Panc1 (cell line): ENCODE results near the gene ARL13B. TPM values are rescaled to one million over a fixed set of nuclear protein-coding genes. Genes with fewer than 3 reads are reported as not detected.
A peak's percentile ranks its signal among the peaks of the same experiment; 100 is the strongest.

Experiments used
- ATAC-seq: fragments of 200-7000 bp; cut with Tn5 transposase; 2 replicates; pipeline ENCODE4 v1.9.1; 2020; ENCODE audit warnings: mild to moderate bottlenecking, moderate library complexity
- BruUV-seq: library from RNA; stranded (reverse); fragments of 400-500 nt; replicated peaks from 2 replicates; lab custom pipeline; 2021; lab: Mats Ljungman, UMichigan
- CTCF ChIA-PET: fragments of 300-600 bp; sonication (Branson Sonifier 250); formaldehyde crosslinking; loops from one replicate; lab custom pipeline; 2022; ENCODE audit warnings: antibody characterized with exemption; lab: Charles Lee
- POLR2A ChIA-PET: fragments of 300-600 bp; sonication (Branson Sonifier 250); formaldehyde crosslinking; loops from one replicate; lab custom pipeline; 2022; ENCODE audit warnings: antibody characterized with exemption; lab: Charles Lee
- DNase-seq: peaks from one replicate; pipeline ENCODE4 v3.0.0-alpha.2; 2010; ENCODE audit warnings: low read depth, low spot score
- H3K27ac ChIP-seq: 2 replicates; pipeline ENCODE4 v1.5.1; 2011; ENCODE audit warnings: mild to moderate bottlenecking, low read length, inconsistent platforms
- H3K27me3 ChIP-seq: fragments of 200-500 bp; sonication (Bioruptor generic); 2 replicates; pipeline ENCODE4 v1.6.0; 2014; ENCODE audit warnings: low read length, inconsistent platforms; ENCODE audit not compliant: control insufficient read depth, insufficient read depth
- H3K36me3 ChIP-seq: fragments of 200-500 bp; sonication (Bioruptor generic); 2 replicates; pipeline ENCODE4 v1.5.1; 2014; ENCODE audit warnings: inconsistent platforms, mild to moderate bottlenecking, low read length, moderate library complexity; ENCODE audit not compliant: control insufficient read depth, insufficient read depth
- H3K4me1 ChIP-seq: 2 replicates; pipeline ENCODE4 v1.5.1; 2011; ENCODE audit warnings: inconsistent platforms, mild to moderate bottlenecking, low read length, moderate library complexity; ENCODE audit not compliant: control insufficient read depth, insufficient read depth
- H3K4me3 ChIP-seq, 2 experiments: 2 replicates each; pipeline ENCODE4 v1.5.1; 2011 to 2012; ENCODE audit warnings: low read depth in 2 of 2, low read length in 2 of 2, mild to moderate bottlenecking in 2 of 2, inconsistent platforms in 1 of 2, moderate library complexity in 1 of 2
- H3K9me3 ChIP-seq: fragments of 200-500 bp; sonication (Bioruptor generic); 2 replicates; pipeline ENCODE4 v1.5.1; 2014; ENCODE audit warnings: low read depth, mild to moderate bottlenecking, inconsistent platforms, low read length, moderate library complexity; ENCODE audit not compliant: control insufficient read depth, insufficient read depth
- CTCF ChIP-seq: fragments of 450-650 bp; IDR thresholded peaks from 2 replicates; pipeline ENCODE4 v1.5.1; 2017; ENCODE audit warnings: mild to moderate bottlenecking
- POLR2AphosphoS5 ChIP-seq: IDR thresholded peaks from 2 replicates; pipeline ENCODE4 v1.6.1; 2012; ENCODE audit warnings: mild to moderate bottlenecking, low read depth, low read length, moderate library complexity
- REST ChIP-seq, 2 experiments: IDR thresholded peaks; 2 replicates each; pipeline ENCODE4 v1.6.1; 2011 to 2012; ENCODE audit warnings: low read depth in 2 of 2, control low read depth in 1 of 2, low read length in 1 of 2, mild to moderate bottlenecking in 1 of 2, moderate library complexity in 1 of 2; ENCODE audit not compliant: insufficient read depth in 1 of 2
- SIN3A ChIP-seq: IDR thresholded peaks from 2 replicates; pipeline ENCODE4 v1.6.1; 2012; ENCODE audit warnings: low read depth, mild to moderate bottlenecking, low read length, moderate library complexity, borderline replicate concordance; ENCODE audit not compliant: insufficient read depth
- TCF7L2 ChIP-seq: IDR thresholded peaks from 2 replicates; pipeline ENCODE4 v1.6.1; 2011; ENCODE audit warnings: mild to moderate bottlenecking, low read depth, low read length, inconsistent platforms
- in situ Hi-C: cut with HindIII; loops from 2 replicates; pipeline ENCODE4 v1.10.0; 2016; ENCODE audit warnings: low sequenced_read_pairs, low pct_unique_long_range_greater_than_20kb
- intact Hi-C: fragments of 100-400 bp; cut with micrococcal nuclease; formaldehyde crosslinking; loops from one replicate; pipeline ENCODE4 v1.10.0; 2022; ENCODE audit not compliant: unreplicated experiment
- total RNA-seq: library from RNA; stranded (reverse); gene quantifications from one replicate; pipeline ENCODE4 v1.2.1, GENCODE V29; 2021; ENCODE audit not compliant: unreplicated experiment

Gene ARL13B
- total RNA-seq, 1 experiment from 2014 or later: 26.6 TPM

- Histone ChIP-seq H3K27me3 (no peaks in the 10 kb centered on the region), H3K36me3 (no peaks in the 10 kb centered on the region), H3K9me3 (no peaks in the 10 kb centered on the region), H3K4me3 (no peak within 1 kb of the TSS), H3K4me1 (no peaks in the 10 kb centered on the region; the same call in 1 of the 2 replicates), H3K27ac (no peak within 1 kb of the TSS)
- ATAC-seq (no peak), DNase-seq (no peak)
- no TSS peak for BruUV-seq
- intact Hi-C loops (no loop called here), in situ Hi-C loops (no loop called here)
- TF ChIP-seq TCF7L2: no peak
- TF ChIP-seq CTCF: no peak
- TF ChIP-seq SIN3A: no peak
- TF ChIP-seq REST (IDR thresholded peaks at IDR 0.05; ENCODE audit: insufficient read depth in 1 of 2, low read depth in 2 of 2, low read length in 1 of 2): no peak
- no peak for TF ChIP-seq POLR2AphosphoS5
- ChIA-PET CTCF (no interaction called here), POLR2A (interaction anchor here (0.5 to 0.8 kb wide), 2 partner anchors 49 to 93 kb away, joined by 3 to 4 read pairs; no protein-coding TSS in a partner anchor)
These were observed 48.3 kb downstream of the ARL13B start, which contains the start of gene STX19 for GRCh38 chr3:94028093-94028837. Gene STX19 (minus strand): TSS chr3:94028597. CDS start chr3:94015269, 13,328 bp downstream.

GRCh38 chr3:94036909-94037507 is 57.1 kb downstream of the ARL13B start:
- no TSS peak for BruUV-seq
- intact Hi-C loops (no loop called here), in situ Hi-C loops (no loop called here)
- H3K4me1 ChIP-seq: no peaks in the 10 kb centered on the region
- peak; percentile 28 for DNase-seq
- H3K9me3 ChIP-seq: no peaks in the 10 kb centered on the region
- H3K27ac ChIP-seq: no peak overlapping the region
- no peaks in the 10 kb centered on the region for H3K36me3 ChIP-seq
- TF ChIP-seq CTCF (peak; percentile 71), SIN3A (no peak)
- peak; percentile 76; the same call in 1 of the 2 replicates for ATAC-seq
- H3K27me3 ChIP-seq: no peaks in the 10 kb centered on the region
- H3K4me3 ChIP-seq: no peak overlapping the region
- POLR2A ChIA-PET: no interaction called here
- CTCF ChIA-PET: interaction anchor here (0.9 kb wide), 1 partner anchor 33 kb away, joined by 5 read pairs; no protein-coding TSS in a partner anchor
